ENCODE results near the gene MTMR12. TPM values are rescaled to one million over a fixed set of nuclear protein-coding genes. Genes with fewer than 3 reads are reported as not detected.

Gene MTMR12
- total and polyA plus RNA-seq, 10 donors: 6.8 to 42.2 (median 27.9) TPM

GRCh38 chr5:32259033-32259432 is 53.7 kb downstream of the MTMR12 start:
- DNase-seq: no peak
- Histone ChIP-seq H3K9me3 (no peaks in the 10 kb centered on the region), H3K4me3 (no peak overlapping the region), H3K36me3 (peaks cover 0 to 100% (median 70%) of the 10 kb centered on the region in 6 donors), H3K4me1 (peaks cover 0 to 16% (median 1%) of the 10 kb centered on the region in 6 donors), H3K27ac (no peak overlapping the region), H3K27me3 (replicated peaks in 1 of 7) (no peaks in the 10 kb centered on the region)
- intact Hi-C loops (cut with DNase I; ENCODE audit: low total_unique reads): no loop called here
- WGBS, 5 donors: 70 to 87% (median 81%) methylated on average over 1 of the region's 1 CpG
- TF ChIP-seq POLR2AphosphoS5 (IDR thresholded peaks at IDR 0.05): no peak
- TF ChIP-seq CTCF (IDR thresholded peaks at IDR 0.05 in 8 of 11, conservative IDR thresholded peaks at IDR 0.05 in 3 of 11): no peak
- no peak for TF ChIP-seq POLR2A (IDR thresholded peaks at IDR 0.05)

DNA sequence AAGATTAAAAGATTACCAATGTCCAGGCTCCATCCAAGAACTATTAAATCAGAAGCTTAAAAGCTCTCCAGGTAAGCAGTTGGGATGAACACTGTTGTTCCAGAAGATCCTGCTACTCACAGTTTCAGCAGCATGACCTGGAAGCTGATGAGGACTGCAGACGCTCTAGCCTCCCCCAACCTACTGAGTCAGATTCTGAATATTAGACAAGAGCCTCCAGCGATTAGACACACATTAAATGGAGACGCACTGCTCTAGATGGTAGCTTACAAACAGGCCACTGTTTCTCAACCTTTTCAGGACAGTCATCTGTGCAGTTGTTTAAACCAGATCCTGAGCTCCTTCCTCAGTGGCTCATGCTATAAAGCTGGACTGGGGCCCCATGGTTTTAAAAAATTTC is 54.3 kb downstream of the MTMR12 start:
- WGBS, 5 donors: 82 to 99% (median 95%) methylated on average over 3 of the region's 3 CpGs
- H3K4me1 ChIP-seq: peaks cover 0 to 16% (median 1%) of the 10 kb centered on the region in 6 donors

DNA sequence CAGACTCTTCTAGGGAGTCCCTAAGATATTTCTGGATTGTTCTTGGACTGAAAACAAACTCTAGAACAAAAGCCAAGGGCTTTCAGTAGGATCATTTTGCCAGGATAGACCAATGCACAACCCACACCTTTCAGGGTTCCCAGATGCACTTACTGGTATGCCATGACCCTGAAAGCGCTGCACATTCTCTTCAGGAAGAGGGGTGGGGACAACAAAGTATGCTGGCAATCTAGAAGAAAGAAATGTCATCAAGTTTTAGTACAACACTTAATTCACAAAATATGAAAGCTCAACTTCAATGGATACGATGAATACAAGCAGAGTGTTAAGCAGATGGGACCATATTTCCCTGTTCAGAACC is 57.2 kb downstream of the MTMR12 start:
- intact Hi-C loops (cut with DNase I; ENCODE audit: low total_unique reads): no loop called here
- DNase-seq: no peak
- Histone ChIP-seq H3K36me3 (peaks cover 0 to 97% (median 55%) of the 10 kb centered on the region in 6 donors), H3K4me1 (peaks cover 0 to 4% (median 0%) of the 10 kb centered on the region in 6 donors), H3K4me3 (no peak overlapping the region), H3K27ac (no peak overlapping the region), H3K27me3 (replicated peaks in 1 of 7) (no peaks in the 10 kb centered on the region), H3K9me3 (no peaks in the 10 kb centered on the region)
- WGBS, 5 donors: 92 to 100% (median 94%) methylated on average over 2 of the region's 2 CpGs
- TF ChIP-seq POLR2AphosphoS5 (IDR thresholded peaks at IDR 0.05): no peak
- TF ChIP-seq POLR2A (IDR thresholded peaks at IDR 0.05): no peak
- TF ChIP-seq CTCF (IDR thresholded peaks at IDR 0.05 in 8 of 11, conservative IDR thresholded peaks at IDR 0.05 in 3 of 11): no peak

More for the DNA sequence above, 54.3 kb downstream of the MTMR12 start:
- peaks cover 0 to 100% (median 70%) of the 10 kb centered on the region in 6 donors for H3K36me3 ChIP-seq
- TF ChIP-seq POLR2AphosphoS5 (IDR thresholded peaks at IDR 0.05) (no peak), POLR2A (IDR thresholded peaks at IDR 0.05) (no peak), CTCF (IDR thresholded peaks at IDR 0.05 in 8 of 11, conservative IDR thresholded peaks at IDR 0.05 in 3 of 11) (no peak)
- DNase-seq: no peak
- H3K4me3 ChIP-seq: no peak overlapping the region
- H3K27me3 ChIP-seq (replicated peaks in 1 of 7): no peaks in the 10 kb centered on the region
- no peak overlapping the region for H3K27ac ChIP-seq
- H3K9me3 ChIP-seq: no peaks in the 10 kb centered on the region
- intact Hi-C loops (cut with DNase I; ENCODE audit: low total_unique reads): no loop called here

DNA sequence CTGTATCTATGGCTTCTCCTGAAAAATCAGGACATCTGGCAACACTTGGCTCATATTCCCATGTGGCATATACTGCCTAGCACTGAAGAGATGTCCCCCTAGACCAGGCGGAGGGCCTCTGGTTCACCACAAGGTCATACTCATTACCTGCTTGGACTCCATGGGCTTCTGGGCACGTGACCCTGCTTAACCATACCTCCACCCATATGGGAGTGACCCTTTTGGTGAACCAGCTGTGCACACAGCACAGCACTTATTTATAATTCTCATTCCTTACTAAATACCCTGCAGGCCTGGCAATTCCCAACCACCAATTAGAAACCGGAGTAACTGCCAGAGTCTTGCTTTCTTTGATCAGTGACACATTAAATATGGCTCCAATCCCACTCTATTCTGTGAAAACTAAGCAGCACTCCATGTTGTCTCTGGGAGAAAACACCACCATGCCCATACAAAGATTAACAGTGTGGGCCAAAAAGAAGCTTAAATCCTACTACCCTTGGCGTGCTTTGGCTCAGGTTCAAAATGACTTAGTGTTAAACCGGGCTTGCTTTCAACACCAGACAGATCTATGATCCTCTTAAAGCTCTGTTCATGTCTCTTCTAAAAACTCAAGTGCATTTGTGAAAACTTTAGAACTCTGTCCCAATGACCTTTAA is 57.7 kb downstream of the MTMR12 start:
- whole genome bisulfite sequencing, 5 donors: 88 to 92% (median 89%) methylated on average over 5 of the region's 5 CpGs
- DNase-seq: no peak
- intact Hi-C loops (cut with DNase I; ENCODE audit: low total_unique reads): no loop called here
- peaks cover 0 to 3% (median 0%) of the 10 kb centered on the region in 6 donors for H3K4me1 ChIP-seq
- no peak overlapping the region for H3K27ac ChIP-seq
- H3K27me3 ChIP-seq (replicated peaks in 1 of 7): no peaks in the 10 kb centered on the region
- no peak overlapping the region for H3K4me3 ChIP-seq
- peaks cover 0 to 97% (median 52%) of the 10 kb centered on the region in 6 donors for H3K36me3 ChIP-seq
- H3K9me3 ChIP-seq: no peaks in the 10 kb centered on the region
- TF ChIP-seq CTCF (IDR thresholded peaks at IDR 0.05 in 8 of 11, conservative IDR thresholded peaks at IDR 0.05 in 3 of 11): no peak
- TF ChIP-seq POLR2AphosphoS5 (IDR thresholded peaks at IDR 0.05): no peak
- TF ChIP-seq POLR2A (IDR thresholded peaks at IDR 0.05): no peak
